NCI-H2107 treated with DMSO at 0.1 percent for 48 hours (cell line): ENCODE results near the gene PBX1.

Experiments used
- DNase-seq: peaks from one replicate; lab custom pipeline; 2025; ENCODE audit not compliant: unreplicated experiment; lab: John Stamatoyannopoulos, UW

Gene PBX1

GRCh38 chr1:164846731-164847691 is 288.0 kb downstream of the PBX1 start:
- DNase-seq: no peak

DNA sequence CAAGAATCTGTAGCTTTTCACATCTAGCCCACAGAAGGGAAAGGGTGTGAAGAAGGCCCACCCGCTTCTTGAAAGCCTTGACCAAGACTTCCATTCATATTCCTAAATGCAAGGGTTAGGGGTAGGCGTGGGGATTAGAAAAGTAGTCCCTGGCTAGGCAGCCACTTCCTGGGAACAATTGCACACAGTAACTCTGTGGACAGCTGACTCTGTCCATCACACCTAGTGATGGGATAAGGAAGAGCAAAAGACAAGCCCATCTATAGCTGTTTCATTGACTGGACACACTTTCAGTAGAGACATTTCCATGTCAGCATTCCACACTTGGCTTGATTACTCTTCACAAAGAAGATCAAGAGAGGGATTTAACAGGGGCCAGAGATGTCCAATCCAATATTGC is 294.2 kb downstream of the PBX1 start:
- DNase-seq: no peak

GRCh38 chr1:164855716-164856329 is 296.8 kb downstream of the PBX1 start:
- DNase-seq: no peak

DNA sequence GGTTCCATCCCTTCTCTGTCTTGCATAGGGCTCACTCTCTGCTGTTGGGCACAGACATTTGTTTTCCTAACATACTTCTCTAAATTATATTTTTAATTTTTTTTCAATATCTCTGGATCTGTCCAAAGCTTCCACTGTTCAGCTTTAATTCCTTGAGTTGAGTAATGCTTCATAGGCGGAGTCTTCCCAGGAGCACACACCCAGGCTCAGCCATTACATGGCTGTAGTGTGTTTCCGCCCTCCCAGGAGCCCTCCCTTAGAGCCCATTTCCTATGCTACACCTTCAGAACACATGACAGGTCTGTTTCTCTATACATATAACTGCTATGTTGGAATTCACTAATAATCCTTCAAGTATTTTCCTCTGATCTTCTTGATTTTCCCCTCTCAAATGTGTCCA is 297.4 kb downstream of the PBX1 start:
- no peak for DNase-seq

- DNase-seq: no peak
These were observed 298.5 kb downstream of the PBX1 start for GRCh38 chr1:164857439-164857838.

GRCh38 chr1:164858096-164858632 is 299.2 kb downstream of the PBX1 start:
- DNase-seq: no peak

GRCh38 chr1:164861632-164862031 is 302.6 kb downstream of the PBX1 start:
- no peak for DNase-seq

DNA sequence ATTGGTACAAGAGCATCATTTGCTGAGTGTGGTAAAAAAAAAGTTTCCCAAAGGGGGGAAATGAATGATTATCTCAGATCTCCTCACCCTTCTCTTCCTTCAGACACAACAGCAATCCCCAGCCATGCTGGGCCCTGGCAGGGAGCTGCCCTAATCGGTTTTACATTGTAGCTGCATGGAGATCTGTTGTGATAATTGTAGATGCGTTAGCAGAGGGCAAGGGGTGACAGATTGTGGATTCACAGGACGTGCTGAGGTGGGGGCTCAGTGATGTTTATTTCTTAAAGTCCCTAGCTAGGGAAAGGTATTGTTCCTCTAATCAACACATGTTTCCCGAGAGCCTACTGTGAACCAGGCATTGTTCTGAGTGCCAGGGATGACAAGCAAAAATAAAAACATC is 304.1 kb downstream of the PBX1 start:
- no peak for DNase-seq

- no peak for DNase-seq
These were observed 305.2 kb downstream of the PBX1 start for GRCh38 chr1:164864161-164864560.

DNA sequence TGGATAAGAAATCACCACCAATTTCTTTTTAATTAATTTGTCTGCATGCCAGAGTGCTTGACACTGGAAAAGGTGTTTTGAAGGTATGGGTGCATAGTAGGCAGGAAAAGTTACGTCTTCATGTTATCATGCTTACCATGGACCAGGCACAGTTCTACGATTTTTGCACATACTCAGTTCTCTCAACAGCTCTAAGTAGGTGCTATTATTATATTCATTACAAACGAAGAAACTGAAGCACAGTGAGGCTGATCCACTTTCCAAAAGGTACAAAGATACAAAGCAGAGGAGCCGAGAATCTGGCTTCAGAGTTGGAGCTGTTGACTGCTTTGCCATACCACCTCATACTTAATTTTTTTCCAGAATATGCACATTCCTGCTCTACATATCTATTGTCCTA is 306.4 kb downstream of the PBX1 start:
- DNase-seq: no peak

GRCh38 chr1:164867590-164867989 is 308.6 kb downstream of the PBX1 start:
- no peak for DNase-seq

DNA sequence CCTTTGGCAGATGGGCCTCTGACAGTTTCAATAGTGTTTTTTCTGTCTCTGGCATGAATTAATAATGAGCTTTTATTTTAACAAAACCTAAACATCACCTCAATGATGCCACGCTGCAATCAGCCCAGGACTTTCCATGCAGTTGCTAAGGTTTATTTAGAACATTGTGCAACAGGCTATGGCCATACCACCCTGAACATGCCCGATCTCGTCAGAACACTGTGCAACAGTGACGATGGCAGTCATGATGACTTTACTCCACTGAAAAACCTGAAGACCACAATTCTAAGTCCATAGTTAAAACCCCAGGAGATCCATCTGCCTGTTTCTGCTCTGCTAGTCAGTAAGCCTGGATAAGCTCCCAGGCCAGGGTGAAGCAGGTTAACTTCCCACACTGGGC is 310.0 kb downstream of the PBX1 start:
- no peak for DNase-seq

DNA sequence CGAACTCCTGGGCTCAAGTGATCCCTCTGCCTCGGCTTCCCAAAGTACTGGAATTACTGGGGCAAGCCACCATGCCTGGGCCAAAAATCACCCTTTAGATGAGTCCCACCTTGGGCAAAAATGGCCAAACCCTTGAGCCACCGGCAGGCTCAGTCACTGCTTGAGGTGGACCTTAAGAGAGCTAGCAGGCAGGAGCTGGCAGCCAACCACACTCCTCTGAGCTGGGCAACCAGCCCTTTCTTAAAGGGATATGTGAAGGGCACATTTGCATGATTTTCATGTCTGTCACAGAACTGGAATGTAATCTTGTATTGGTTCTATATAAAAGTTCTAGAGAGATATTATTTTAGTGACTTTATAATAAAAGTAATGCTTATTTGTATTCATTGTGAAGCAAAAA is 316.5 kb downstream of the PBX1 start:
- no peak for DNase-seq

- no peak for DNase-seq
These were observed 317.6 kb downstream of the PBX1 start for GRCh38 chr1:164876398-164877116.

GRCh38 chr1:164880199-164880598 is 321.2 kb downstream of the PBX1 start:
- DNase-seq: no peak

- DNase-seq: no peak
These were observed 321.7 kb downstream of the PBX1 start for GRCh38 chr1:164880644-164881043.

DNA sequence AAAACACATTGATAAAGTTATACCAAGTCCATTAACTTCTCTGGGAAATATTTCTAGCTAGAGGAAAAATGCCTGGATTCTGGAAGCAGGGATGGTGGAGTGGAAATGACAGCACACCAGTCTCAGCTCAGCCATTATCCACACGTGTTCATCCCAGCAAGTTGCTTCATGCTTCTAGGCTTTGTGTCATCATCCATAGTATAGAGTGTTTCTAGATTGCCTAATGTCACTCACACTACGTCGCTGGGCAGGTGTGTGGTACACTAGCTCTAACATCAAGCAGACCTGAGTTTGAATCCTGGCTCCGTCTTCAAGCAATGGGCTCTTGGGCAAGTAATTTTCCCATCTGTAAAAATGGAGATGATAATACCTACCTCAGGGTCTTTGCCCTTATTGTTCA is 326.3 kb downstream of the PBX1 start:
- DNase-seq: no peak

DNA sequence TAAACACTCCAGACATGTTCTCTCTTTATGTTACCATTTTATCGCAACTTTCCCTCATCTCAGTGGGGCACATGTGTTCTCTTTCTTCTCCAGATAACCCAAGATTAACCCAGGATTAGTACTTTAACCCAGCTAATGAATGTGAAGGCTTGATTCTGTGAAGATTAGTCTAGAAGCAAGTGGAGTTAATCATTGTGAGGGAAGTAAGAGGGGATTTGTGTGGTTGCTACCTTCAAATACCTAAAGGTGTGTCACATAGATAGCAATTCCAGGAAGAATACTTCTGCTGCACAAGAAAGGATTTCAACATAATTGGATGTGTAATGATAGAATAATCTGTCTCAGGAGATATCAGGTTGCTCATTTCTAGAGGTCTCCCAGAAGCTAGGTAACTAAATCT is 327.1 kb downstream of the PBX1 start:
- no peak for DNase-seq

- no peak for DNase-seq
These were observed 332.6 kb downstream of the PBX1 start for GRCh38 chr1:164891615-164892014.

GRCh38 chr1:164895026-164895912 is 336.3 kb downstream of the PBX1 start:
- no peak for DNase-seq

GRCh38 chr1:164901031-164901430 is 342.0 kb downstream of the PBX1 start:
- DNase-seq: no peak
